K562 (cell line): ENCODE data around the gene PLEKHA7. TPM values are rescaled to one million over a fixed set of nuclear protein-coding genes. Genes with fewer than 3 reads are reported as not detected.

Experiments used
- MBD2 ChIP-seq: sonication (generic); IDR thresholded peaks from 2 replicates; pipeline ENCODE4 v1.6.1; 2016; ENCODE audit warnings: low read depth, borderline replicate concordance
- MCM5 ChIP-seq: fragments of 450-650 bp; IDR thresholded peaks from 2 replicates; pipeline ENCODE4 v1.6.1; 2016; ENCODE audit warnings: low read depth
- polyA plus RNA-seq, 8 experiments: library from polyadenylated mRNA; depleted of rRNA in 4 of 8; stranded (reverse) in 5 of 8; unstranded in 3 of 8; fragments of >200 nt; fragmentation: Nextera tagmentation in 2 of 8; fragmentation: Illumina TruSeq in 1 of 8; extraction: Ambion mirVana in 2 of 8; extraction: Trizol in 1 of 8; gene quantifications; 2 replicates each; pipeline versions ENCODE4 v1.2.1 to v1.2.3, GENCODE V29; 2011 to 2014; ENCODE audit warnings: inconsistent platforms in 1 of 8, missing spikeins in 1 of 8
- total RNA-seq, 7 experiments: library from RNA; depleted of rRNA in 6 of 7; stranded (reverse); fragments of >200 nt in 6 of 7; fragmentation: Illumina TruSeq in 2 of 7; extraction: Trizol in 2 of 7; gene quantifications; 2 replicates each; pipeline versions ENCODE4 v1.2.1 to v1.2.3, GENCODE V29; 2011 to 2021; ENCODE audit warnings: low replicate concordance in 1 of 7
- TF ChIP-seq, protein P1 (sequence below): fragments of 450-650 bp; IDR thresholded peaks from 2 replicates; pipeline ENCODE4 v1.6.1; 2016; ENCODE audit warnings: mild to moderate bottlenecking, moderate library complexity
- TF ChIP-seq, protein P2 (sequence below), 2 experiments: IDR thresholded peaks in 1 of 2; conservative IDR thresholded peaks in 1 of 2; 2 replicates each; pipeline ENCODE4 v1.6.1; 2016; ENCODE audit warnings: low read depth in 2 of 2, mild to moderate bottlenecking in 1 of 2, missing compliant biosample characterization in 1 of 2, missing genetic modification characterization in 1 of 2, moderate library complexity in 1 of 2
- TF ChIP-seq, protein P3 (sequence below): fragments of 250-450 bp; sonication (Bioruptor Pico); IDR thresholded peaks from 2 replicates; pipeline ENCODE4 v1.4.0; 2020; ENCODE audit warnings: mild to moderate bottlenecking, moderate library complexity

The PLEKHA7 gene
- total and polyA plus RNA-seq, 9 of the 15 experiments (the other 6 are each of a cell fraction or from before 2014, with no cell fraction given) = 0.06 to 0.77 (median 0.20) TPM; not detected in 1

DNA sequence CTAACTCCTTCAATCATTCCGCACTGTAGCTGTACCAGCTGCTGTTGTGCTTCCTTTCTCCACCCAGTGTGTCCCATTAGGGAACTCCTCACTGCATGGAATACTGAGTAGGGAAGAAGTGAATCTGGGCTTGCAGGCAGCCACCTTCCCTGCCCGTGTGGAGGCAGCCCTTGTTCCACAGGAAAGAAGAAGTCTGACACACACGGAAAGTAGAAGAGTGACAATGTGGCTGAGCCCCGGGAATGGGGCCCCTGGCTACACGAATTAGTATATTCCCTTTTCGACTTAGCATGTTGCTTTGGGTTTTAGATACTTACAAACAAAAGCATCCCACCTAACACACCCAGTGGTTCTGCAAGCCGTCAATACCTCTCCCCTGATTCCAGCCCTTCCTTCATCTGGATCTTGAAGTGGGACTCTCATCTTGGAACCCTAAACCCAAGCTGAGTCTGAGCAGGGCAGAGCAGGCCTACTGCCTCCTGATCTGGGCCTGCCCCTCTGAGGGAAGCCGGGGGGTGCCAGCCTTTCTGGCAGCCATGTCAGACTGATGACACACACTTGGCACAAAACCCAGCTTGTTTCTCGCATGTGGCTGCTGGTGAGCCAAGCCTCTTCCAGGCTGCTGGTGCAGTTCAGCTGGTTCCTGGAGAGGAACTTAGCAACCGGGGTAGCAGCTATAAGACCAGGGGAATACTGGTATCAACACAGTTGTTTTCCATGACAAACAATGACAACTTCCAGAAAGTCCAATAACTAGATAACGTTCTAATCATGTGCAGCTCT, 204.1 kb downstream of the PLEKHA7 start (continued):
- TF ChIP-seq, protein P1, sequence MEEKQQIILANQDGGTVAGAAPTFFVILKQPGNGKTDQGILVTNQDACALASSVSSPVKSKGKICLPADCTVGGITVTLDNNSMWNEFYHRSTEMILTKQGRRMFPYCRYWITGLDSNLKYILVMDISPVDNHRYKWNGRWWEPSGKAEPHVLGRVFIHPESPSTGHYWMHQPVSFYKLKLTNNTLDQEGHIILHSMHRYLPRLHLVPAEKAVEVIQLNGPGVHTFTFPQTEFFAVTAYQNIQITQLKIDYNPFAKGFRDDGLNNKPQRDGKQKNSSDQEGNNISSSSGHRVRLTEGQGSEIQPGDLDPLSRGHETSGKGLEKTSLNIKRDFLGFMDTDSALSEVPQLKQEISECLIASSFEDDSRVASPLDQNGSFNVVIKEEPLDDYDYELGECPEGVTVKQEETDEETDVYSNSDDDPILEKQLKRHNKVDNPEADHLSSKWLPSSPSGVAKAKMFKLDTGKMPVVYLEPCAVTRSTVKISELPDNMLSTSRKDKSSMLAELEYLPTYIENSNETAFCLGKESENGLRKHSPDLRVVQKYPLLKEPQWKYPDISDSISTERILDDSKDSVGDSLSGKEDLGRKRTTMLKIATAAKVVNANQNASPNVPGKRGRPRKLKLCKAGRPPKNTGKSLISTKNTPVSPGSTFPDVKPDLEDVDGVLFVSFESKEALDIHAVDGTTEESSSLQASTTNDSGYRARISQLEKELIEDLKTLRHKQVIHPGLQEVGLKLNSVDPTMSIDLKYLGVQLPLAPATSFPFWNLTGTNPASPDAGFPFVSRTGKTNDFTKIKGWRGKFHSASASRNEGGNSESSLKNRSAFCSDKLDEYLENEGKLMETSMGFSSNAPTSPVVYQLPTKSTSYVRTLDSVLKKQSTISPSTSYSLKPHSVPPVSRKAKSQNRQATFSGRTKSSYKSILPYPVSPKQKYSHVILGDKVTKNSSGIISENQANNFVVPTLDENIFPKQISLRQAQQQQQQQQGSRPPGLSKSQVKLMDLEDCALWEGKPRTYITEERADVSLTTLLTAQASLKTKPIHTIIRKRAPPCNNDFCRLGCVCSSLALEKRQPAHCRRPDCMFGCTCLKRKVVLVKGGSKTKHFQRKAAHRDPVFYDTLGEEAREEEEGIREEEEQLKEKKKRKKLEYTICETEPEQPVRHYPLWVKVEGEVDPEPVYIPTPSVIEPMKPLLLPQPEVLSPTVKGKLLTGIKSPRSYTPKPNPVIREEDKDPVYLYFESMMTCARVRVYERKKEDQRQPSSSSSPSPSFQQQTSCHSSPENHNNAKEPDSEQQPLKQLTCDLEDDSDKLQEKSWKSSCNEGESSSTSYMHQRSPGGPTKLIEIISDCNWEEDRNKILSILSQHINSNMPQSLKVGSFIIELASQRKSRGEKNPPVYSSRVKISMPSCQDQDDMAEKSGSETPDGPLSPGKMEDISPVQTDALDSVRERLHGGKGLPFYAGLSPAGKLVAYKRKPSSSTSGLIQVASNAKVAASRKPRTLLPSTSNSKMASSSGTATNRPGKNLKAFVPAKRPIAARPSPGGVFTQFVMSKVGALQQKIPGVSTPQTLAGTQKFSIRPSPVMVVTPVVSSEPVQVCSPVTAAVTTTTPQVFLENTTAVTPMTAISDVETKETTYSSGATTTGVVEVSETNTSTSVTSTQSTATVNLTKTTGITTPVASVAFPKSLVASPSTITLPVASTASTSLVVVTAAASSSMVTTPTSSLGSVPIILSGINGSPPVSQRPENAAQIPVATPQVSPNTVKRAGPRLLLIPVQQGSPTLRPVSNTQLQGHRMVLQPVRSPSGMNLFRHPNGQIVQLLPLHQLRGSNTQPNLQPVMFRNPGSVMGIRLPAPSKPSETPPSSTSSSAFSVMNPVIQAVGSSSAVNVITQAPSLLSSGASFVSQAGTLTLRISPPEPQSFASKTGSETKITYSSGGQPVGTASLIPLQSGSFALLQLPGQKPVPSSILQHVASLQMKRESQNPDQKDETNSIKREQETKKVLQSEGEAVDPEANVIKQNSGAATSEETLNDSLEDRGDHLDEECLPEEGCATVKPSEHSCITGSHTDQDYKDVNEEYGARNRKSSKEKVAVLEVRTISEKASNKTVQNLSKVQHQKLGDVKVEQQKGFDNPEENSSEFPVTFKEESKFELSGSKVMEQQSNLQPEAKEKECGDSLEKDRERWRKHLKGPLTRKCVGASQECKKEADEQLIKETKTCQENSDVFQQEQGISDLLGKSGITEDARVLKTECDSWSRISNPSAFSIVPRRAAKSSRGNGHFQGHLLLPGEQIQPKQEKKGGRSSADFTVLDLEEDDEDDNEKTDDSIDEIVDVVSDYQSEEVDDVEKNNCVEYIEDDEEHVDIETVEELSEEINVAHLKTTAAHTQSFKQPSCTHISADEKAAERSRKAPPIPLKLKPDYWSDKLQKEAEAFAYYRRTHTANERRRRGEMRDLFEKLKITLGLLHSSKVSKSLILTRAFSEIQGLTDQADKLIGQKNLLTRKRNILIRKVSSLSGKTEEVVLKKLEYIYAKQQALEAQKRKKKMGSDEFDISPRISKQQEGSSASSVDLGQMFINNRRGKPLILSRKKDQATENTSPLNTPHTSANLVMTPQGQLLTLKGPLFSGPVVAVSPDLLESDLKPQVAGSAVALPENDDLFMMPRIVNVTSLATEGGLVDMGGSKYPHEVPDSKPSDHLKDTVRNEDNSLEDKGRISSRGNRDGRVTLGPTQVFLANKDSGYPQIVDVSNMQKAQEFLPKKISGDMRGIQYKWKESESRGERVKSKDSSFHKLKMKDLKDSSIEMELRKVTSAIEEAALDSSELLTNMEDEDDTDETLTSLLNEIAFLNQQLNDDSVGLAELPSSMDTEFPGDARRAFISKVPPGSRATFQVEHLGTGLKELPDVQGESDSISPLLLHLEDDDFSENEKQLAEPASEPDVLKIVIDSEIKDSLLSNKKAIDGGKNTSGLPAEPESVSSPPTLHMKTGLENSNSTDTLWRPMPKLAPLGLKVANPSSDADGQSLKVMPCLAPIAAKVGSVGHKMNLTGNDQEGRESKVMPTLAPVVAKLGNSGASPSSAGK = no peak
- TF ChIP-seq, protein P2, sequence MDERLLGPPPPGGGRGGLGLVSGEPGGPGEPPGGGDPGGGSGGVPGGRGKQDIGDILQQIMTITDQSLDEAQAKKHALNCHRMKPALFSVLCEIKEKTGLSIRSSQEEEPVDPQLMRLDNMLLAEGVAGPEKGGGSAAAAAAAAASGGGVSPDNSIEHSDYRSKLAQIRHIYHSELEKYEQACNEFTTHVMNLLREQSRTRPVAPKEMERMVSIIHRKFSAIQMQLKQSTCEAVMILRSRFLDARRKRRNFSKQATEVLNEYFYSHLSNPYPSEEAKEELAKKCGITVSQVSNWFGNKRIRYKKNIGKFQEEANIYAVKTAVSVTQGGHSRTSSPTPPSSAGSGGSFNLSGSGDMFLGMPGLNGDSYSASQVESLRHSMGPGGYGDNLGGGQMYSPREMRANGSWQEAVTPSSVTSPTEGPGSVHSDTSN (CRISPR knock-in tag; IDR thresholded peaks at IDR 0.05; ENCODE audit: low read depth) = no peak
- TF ChIP-seq, protein P2 (tag; conservative IDR thresholded peaks at IDR 0.05; ENCODE audit: low read depth) = no peak
- TF ChIP-seq, protein P3, sequence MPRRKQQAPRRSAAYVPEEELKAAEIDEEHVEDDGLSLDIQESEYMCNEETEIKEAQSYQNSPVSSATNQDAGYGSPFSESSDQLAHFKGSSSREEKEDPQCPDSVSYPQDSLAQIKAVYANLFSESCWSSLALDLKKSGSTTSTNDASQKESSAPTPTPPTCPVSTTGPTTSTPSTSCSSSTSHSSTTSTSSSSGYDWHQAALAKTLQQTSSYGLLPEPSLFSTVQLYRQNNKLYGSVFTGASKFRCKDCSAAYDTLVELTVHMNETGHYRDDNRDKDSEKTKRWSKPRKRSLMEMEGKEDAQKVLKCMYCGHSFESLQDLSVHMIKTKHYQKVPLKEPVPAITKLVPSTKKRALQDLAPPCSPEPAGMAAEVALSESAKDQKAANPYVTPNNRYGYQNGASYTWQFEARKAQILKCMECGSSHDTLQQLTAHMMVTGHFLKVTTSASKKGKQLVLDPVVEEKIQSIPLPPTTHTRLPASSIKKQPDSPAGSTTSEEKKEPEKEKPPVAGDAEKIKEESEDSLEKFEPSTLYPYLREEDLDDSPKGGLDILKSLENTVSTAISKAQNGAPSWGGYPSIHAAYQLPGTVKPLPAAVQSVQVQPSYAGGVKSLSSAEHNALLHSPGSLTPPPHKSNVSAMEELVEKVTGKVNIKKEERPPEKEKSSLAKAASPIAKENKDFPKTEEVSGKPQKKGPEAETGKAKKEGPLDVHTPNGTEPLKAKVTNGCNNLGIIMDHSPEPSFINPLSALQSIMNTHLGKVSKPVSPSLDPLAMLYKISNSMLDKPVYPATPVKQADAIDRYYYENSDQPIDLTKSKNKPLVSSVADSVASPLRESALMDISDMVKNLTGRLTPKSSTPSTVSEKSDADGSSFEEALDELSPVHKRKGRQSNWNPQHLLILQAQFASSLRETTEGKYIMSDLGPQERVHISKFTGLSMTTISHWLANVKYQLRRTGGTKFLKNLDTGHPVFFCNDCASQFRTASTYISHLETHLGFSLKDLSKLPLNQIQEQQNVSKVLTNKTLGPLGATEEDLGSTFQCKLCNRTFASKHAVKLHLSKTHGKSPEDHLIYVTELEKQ (CRISPR knock-in tag) = no peak
- TF ChIP-seq MCM5 (no peak), MBD2 (no peak)
